NCI-H187 treated with DMSO at 0.1 percent for 48 hours (cell line): Measurements from ENCODE around the gene CCDC70.
"Not testable (repeated sequence)": the region's sequence is repeated elsewhere in the genome, so short reads cannot be mapped to it uniquely, and the experiment has no call there.

ENCODE experiments used
- DNase-seq: peaks from one replicate; lab custom pipeline; 2025; lab: John Stamatoyannopoulos, UW

Gene CCDC70

DNA sequence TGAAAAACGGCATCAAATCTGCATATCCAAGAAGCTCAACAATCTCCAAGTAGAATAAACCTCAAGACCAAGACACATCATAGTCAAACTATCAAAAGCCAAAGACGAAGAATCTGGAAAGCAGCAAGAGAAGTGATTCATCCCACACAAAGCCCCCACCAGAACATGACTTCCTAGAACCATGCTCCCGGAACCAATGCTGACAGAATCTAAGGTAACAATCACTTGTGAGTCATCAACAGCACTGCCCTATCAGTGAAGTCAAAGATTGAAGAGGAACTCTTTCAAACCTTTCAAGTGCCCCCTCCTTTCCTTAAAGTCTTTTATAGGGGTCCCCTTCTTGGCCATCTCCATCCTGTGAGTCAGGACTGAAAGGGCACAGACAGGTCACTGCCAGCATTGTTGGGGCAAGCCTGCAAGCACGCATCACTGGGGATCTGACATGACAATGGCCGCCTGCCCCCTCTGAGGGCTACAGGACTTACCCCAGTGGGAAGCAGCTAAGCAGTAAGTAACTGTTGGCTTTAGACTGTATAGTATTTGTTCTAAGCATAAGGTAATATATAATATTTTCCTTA, at the start of gene CCDC70:
TSS of gene CCDC70 (plus strand) at position 247 of the 578 bp plus-strand sequence. CDS start 3,443 bp downstream, outside the sequence.
- no peak for DNase-seq

DNA sequence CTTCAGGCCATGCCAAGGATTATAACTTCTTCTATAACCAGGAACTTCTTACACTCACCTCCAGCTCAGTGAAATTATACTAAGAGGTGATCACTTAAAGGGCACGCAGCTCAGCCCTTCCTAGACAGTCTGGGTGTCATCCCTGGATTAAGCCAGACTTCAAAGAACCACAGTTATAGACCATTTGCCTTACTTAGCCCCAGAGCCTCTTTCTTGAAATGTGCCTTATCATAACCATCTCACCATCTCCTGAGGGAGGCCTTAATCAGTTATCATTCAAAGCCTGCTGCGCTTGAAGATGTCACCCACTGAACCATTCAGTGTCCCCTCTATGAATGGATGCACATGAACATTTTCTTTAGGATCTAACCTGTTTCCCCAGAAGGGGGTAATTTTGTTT, 47.7 kb upstream of the CCDC70 start:
- no peak for DNase-seq

DNA sequence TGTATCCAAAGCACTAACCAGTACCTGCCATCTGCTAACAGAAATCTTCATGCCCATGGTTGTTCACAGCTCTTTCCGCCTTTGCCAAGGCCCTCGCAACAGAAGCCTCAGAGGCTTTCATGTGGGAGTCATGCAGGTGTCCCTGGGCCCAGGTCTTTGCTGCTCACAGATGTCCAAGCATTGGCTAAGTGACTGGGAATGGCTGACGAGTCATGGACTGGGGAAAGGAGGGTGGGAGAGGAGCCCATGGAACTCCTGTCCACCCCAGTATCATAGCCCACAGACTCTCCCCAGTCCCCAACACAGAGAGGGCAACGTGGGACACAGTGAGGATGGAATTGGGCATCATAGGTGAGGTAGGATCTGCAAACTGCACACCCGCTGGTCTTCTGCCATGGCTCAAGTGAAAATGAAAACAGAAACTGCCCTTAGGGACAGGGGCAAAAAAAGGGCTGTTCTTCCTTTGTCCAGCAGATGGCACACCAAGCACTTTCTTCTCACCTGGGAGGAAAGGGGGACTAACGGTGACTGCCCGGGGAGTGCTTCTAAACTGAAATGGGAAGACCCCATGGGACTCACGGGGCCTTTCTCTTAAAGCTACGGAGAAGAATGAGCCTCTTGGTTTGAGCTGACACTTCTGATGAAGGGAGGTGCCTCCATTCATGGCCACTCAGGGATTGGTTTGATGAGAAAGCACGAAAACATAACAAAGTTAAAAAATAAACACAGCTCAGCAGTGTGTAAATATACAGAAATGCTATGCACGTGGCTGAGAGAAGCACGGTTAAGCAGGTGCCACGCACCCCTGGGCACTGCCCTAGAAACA, 46.7 kb upstream of the CCDC70 start:
- DNase-seq: peak; percentile 58

DNA sequence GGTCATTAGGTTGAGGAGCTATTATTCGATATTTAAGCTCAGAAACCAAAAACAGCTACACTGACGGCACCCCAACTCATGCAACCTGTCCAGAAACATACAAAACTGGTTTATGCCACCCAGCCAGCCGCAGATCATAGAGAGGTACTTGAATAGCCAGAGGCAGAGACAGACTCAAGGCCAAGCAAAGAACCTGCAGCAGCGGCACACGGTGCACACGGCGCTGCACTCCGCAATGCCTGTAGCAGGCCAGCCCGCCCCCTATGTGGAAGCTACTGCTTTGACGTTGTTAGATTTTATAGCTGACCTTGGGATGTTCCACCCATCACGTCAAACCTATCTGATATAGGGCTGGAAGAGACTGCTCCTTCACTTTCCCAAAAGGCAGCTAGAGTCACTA, 45.9 kb upstream of the CCDC70 start:
- no peak for DNase-seq

DNA sequence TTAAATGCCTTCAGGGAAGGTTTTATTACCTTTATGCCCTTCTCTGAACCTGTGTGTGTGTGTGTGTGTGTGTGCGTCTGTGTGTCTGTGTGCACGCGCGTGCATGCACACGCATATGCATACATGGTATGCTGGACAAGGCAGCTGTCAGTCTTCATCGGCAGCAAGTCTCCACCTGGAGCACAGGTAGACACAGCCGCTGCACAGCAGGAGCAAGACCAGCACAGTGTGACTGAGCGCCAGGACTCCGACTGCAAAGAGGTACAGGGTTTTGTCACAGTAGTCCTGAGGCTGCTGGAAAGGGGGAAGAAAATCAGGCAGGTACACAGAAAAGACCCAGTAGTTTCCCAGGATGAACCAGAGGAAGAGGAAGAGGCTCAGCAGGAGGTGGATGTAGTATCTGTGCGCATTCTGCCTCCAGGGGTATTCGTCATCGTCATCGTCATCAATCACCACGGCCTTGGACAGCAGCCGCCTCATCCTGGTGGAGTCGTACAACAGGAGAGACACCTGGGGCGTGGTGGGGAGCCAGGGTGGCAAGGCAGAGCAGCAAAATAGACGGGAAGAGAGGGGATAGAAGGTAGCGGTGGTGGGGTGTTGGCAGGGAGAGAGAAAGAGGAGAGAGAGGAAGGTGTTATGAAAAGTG, 45.0 kb upstream of the CCDC70 start:
- DNase-seq: no peak

DNA sequence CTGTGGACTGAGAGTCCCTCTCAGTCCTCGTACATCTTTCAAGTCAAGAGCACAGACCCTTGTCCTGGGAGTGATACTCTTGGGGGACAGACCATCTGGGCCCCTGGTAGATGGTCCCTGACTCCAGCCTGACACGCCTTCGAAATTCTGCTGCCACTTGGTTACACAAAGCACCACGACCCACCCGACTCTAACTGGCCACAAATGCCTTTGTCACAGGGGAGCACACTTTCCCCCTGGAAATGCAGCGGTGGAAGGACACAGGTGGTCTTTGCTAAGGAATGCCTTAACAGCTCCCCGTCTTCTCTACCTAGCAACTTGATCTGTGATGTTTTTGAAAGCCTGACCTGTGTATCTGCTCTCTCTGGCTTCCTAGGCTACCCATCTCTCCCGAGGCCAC, 44.1 kb upstream of the CCDC70 start:
- DNase-seq: no peak

DNA sequence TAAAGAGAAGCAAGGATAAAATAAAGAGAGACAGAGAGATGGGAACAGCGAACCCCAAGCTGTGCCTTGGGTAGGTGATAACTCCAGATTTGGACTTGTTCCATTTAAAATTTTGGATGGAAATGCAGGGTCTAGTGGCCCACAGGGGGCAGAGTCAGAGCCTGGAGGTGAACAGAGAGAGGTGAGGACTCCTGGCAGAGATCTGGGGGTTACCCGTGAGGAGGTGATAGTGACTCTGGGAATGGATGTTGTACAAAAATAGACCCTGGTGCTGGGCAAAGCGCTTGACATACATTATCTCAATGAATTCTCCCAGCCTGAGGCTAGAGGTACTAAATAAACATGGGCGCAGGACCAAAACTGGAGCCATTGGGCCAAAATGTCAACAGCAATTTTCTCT, 43.5 kb upstream of the CCDC70 start:
- DNase-seq: no peak

DNA sequence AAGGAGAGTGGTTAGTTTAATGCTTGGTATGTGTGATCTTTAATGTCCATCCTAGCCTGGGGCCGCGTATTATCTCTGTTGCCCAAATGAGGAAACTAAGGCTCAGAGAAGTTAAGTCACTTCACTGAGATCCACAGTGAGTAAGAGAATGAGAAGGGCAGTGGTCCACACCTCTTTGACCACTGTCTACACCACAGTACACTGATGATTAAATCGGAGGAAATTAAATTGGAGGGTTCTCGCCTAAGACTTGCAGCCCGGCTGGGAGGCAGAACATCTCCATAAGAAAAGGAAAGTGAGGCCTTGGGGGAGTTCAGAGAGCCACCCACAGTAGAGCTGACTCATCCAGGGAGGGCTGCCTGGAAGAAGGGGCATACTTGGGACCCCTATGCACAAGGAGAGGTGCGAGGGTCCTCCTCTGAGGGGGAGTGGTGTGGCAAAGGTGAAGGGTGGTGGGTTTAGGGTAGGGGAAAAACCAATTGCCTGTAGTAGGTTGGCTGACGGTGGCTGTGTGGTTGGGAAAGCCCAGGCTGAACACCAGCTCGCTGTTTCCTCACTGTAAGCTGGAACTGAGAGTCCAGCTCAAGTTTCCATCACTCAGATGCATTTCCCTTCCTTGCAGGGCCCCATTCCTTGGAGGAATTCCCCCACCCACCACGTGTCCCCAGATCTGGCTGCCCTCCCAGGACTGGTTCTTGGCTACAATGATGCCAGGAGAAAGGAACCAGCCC, 42.8 kb upstream of the CCDC70 start:
- no peak for DNase-seq

DNA sequence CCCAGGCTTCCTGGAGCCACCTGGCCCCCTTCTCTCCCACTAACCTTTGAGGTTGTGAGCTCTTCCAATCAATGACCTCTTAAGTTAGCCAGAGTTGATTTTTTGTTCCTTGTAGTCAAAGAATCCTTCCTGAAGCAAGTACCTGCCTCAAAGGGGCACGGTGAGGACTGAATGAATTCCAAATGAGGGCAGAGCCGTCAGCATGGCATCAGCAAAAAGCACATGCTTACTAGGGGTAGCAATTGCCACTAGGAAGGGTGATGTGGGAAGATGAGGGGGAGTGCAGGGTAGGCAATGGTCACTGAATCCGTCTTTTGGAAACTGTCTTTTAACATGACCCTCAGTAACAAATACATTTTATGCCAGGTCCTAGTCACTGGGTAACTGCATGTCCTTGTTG, 42.2 kb upstream of the CCDC70 start:
- DNase-seq: no peak

DNA sequence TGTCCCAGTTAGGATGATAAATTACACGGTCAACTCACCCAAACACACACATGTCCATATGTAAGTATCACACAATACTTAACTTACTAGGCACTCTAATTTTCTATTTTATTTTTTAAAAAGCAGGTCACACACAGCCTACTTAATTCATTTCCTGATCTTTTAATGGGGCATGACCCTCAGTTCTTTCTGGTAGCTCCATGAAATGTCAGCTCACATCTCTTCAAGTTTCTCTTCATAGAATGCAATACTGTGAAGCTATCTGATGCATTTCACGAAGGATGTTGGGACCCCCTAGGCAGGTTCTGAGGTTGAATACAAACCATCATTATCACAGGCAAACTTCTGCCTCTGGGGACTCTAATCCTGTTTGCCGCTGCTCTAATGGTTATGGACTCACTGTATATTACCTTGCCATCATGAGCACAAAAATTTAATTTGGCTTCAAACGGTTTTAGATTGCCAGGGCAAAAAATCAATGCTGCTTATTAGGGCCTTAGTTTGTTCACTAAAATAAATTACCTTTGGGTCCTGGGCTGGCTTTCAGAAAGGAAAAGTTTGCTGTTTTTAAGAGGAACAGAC, 41.7 kb upstream of the CCDC70 start:
- no peak for DNase-seq

DNA sequence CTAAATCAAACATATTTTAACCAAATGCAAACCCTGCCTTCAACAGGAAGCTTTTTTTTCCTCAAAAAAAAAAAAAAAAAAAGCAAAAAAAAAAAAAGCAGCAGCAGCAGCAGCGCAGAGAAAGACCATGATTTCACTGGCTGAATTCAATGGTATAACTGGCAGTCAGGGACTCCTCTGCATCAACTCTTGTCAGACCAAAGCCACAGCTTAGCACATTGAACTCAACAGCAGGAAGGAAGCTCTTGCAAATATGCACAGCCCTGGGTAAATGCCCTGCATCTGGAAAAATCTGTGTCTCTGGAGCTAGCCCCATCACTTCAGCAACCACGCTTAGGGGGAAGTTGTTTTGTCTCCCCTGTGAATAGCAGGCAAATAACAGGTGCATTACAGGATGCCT, 40.2 kb upstream of the CCDC70 start:
- no peak for DNase-seq

DNA sequence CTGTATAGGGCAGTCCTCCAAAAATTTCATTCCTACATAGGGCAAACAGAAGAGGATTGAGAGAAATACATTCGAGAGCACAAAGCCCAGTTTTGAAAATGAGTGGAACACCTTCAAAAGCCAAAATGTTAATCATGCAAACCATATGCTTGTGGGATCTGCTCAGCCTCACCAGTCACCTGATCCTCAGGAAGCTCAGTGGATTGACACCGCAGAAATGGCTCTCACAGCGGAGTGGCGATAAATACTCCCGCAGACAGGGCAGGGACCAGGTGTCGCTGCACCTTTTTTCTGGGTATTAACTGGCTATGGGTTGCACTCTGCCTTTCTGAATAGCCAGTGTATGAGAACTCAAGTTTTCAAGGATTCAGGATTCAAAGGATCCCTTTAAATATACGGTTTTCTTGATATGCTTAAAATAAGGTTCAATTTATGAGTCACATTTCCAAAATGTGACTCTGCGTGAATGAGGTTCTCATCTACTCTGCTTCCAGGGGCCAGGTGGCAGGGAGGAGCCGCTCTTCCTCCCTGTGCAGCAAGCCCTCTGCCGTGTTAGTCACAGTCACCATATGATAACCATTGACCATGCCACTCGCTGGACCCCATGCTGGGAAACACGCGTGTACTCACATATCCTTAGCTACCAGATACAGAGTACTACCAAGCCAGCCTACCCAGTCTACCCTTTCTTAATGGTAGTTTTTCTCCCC, 39.5 kb upstream of the CCDC70 start:
- no peak for DNase-seq

DNA sequence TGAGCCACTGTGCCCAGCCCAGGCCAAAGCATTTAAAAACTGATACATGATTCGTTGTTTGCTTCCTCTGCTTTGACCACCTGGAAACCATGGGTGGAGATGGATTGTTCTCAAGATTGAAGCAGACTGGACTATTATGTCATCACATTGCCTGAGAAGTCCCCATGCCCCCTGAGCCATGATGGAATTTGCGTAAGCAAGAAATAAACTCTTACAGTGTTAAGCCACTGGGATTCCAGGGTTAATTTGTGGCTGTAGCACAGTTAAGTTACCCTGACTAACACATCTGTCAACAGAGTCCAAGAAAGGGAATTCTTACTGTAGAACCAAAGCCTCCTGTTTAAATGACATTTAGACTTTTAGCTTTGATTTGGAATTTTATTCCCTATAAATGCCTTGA, 38.4 kb upstream of the CCDC70 start:
- no peak for DNase-seq

DNA sequence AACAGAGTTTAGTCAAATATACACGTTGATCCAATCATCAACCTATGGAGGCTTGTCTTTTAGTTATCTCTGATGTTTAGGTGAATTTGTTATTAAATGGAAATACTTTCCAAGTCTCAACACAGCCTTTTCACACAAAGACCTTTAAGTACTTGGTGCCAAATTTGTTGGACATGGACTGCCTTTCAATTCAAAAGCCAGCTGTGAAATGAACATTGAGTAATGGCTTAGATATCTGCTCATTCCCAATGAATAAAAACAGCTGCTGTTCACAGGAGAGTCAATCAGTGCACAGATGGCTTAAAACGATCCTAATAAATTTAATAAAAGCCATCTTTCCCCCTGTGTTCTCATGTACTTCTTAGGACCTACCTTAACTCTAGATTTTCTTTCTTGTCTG, 37.9 kb upstream of the CCDC70 start:
- DNase-seq: no peak

DNA sequence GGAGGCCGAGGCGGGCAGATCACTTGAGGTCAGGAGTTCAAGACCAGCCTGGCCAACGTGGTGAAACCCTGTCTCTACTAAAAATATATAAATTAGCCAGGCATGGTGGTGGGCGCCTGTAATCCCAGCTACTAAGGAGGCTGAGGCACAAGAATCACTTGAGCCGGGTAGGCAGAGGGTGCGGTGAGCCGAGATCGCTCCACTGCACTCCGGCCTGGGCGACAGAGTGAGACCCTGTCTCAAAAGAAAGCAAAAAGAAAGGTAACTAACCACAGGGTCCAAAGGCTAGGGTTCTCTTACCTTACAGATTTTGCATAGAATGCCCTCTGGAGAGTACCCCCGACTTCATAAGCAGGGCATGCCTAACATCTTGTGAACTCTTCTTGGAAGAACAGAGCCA, 37.1 kb upstream of the CCDC70 start:
- DNase-seq: not testable (repeated sequence)

DNA sequence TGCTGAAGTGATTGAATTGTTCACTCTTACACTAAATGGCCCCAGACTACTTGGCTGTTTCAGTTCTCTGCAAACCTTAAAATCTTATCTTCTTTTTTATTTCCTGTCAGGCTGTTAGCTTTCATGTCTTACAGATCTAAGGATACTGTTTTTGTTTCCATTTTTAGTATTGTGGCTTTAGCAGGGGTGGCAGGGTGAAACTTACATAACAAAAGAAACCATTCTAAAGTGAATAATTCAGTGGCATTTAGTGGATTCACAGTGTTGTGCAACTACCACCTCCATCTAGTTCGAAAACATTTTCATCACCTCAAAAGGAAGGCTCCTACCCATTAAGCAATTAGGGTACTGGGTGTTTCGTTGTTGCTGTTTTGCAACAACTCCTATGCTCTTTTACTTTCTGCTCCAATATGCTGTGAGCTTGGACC, 36.6 kb upstream of the CCDC70 start:
- DNase-seq: no peak

DNA sequence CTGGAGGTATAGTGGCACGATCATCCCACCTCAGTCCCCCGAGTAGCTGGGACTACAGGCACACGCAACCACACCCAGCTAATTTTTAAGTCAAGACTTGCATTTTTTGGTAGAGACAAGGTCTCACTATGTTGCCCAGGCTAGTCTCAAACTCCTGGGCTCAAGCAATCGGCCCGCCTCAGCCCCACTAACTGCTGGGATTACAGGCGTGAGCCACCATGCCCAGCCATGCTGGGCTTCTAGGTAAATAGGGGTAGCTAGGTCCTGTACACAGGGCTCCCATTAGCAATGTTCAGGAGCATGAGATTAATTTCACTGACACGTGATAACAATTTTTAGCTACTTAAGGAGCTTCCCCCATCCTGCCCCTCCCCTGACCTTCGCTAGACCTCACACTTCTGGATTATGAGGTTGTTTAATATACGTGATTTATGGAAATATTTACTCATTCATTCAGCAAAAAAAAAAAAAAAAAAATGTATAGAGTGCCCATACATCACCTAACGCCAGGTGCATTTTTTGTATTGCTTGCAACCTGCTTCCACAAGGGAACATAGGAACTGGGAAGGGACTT, 36.0 kb upstream of the CCDC70 start:
- no peak for DNase-seq

DNA sequence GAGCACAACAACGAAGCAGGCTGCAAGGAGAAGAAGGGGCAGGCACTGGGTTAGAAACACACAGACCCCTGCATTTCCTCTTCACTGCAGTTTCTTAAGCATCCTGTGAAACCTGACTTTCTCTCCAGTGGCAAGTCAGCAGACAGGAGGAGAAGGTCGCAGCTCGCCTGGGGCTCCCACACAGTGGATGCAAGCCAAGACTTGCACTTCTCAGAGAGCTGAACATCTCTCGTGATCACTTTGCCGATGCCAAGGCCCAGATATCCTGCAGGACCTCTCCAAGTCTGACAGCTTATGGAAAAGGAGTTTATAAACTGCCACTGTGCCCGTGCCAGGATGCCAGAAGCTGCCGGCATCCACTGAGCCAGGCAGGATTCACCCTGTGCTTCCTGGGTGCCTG, 35.2 kb upstream of the CCDC70 start:
- DNase-seq: no peak

DNA sequence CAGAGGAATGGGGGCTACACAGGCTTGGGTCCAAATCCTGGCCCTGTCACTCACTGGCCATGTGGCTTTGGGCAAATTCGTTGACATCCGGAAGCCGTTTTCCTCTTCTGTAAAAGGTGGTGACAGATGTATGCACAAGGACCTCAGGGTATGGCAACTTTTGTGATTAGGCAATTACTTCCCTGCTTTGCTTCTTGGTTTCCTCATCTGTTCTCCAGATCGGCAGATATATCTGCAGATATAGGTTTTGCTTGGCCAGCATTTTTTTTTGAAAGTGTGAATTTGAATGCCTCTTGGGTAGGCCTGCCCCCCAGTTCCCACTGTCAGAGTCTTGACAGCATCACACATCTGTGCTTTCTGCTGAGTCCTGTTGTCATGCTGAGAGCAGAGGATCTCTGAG, 34.5 kb upstream of the CCDC70 start:
- no peak for DNase-seq

DNA sequence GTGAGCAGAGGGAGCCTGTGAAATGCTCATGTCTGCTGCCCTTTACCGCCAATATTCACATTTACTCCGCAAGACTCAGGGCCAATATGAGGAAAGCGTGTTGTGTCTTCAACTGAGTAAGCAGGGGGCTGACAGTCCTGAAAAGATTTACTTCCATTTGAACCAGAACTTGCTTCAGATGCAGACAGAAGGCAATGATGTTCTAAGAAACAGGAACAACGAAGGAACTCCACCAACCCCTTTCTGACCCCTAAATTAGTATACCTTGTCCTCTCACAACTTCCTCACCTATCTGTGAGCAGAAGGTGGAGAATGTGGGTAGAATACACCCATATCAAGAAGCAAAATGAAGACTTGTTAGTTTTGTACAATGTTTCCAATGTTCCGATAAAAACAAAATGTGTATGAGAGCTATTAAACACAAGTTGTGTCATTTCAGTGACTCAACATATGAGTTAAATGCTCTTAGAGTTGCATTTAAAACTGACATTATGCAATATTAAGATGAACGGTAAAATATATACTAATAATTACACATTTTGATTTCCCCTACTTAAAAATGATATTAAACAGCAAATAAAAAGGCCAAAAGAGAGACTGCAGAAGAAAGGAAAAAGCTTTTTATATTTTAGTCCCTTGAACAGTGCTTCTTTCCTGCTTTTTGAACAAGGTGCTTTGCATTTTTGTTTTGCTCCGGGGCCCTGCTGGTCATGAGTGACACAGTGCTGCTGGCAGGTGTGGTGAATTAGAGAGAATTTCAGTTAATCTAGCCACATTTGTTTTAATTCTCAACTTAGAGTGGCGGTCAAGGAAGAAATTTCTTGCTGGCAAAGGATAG, 32.8 kb upstream of the CCDC70 start:
- DNase-seq: no peak
